ENCODE measurements around the gene STIMATE.

Gene STIMATE

GRCh38 chr3:52791366-52791765 is 106.0 kb downstream of the STIMATE start:
- DNase-seq (ENCODE audit: low spot score): no peak

DNA sequence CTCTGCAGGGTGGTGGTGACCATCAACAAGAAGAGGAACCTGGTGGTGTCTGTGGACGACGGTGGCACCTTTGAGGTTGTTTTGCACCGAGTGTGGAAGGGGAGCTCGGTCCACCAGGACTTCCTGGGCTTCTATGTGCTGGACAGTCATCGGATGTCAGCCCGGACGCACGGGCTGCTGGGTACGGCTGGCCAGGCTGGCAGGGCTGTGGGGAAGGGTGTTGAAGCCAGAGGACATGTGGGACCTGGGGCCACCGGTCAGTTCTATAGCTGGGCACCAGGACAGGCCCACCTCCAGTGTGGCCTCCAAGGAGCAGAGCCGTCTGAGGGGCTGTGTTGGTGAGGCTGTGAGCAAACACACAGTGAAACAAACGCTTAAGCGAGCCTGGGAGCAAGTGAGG is 106.6 kb downstream of the STIMATE start:
- DNase-seq (ENCODE audit: low spot score): no peak

DNA sequence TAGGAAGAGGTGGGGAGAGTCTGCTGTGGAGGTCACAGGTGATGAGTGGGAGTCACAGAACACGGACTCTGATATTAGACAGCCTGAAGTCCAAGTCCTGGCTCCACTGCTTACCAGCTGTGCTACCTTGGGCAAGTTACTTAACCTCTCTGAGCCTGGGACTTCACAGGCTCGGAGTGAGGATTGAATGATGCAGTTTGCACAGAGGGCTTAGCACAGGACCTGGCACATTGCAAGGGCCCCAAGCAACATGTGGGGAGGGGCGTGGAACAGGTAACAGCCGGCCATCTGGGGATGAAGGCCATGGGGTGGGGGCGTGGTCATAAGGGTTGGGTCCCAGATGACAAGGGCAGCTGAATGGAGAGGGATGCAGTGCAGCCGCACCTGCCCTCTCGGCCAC is 107.0 kb downstream of the STIMATE start:
- no peak for DNase-seq (ENCODE audit: low spot score)

DNA sequence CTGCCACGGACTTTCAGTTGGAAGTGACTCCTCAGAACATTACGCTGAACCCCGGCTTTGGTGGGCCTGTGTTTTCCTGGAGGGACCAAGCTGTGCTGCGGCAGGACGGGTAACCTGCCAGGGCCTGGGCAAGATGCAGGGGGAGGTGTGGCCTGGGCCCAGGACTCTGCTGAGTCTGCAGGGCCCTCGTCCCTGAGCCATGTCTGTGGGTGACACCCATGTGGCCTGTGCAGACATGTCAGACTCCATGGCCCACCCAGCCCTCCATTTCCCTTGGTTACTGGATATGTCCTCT is 107.7 kb downstream of the STIMATE start:
- no peak for DNase-seq (ENCODE audit: low spot score)

DNA sequence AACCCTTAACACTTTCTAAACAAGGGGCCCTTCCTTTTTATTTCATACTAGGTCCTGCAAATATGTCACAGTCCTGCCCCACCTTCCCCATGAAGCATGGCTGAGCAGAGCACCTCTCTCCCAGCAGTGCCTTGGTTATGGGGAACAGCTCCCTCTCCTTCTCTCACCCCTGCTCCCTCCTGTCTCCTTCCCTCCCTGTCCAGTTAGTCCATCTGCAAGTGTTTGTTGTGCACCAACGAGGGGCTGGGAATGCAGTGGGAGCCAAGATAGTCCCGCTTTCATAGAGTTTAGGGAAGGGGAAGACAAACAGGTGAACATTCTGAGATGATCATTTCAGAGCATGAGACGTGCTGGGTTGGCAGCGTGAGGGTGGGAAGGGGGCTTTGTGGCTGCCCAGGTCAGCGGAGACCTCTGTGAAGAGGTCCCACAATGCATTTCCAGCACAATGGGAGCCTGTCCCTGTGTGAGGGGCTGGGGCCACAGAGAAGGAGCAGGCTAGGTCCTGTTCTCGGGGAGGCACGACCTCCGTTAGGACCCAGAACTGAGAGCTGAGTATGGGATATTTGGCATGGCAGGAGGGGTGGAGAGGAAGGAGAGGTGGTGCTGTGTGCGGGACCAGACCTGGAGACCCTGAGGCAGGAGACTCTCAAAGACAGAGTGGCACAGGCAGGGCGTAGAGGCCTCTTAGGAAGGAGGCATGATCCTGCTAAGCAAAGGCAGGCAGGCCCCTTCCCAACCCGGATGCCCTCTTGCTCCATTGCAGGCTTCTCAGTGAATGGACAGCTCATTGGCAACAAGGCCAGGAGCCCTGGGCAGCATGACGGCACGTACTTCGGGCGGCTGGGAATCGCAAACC is 108.2 kb downstream of the STIMATE start:
- no peak for DNase-seq (ENCODE audit: low spot score)

- DNase-seq (ENCODE audit: low spot score): no peak
Measured at GRCh38 chr3:52787672-52788625, 109.4 kb downstream of the STIMATE start.

- DNase-seq (ENCODE audit: low spot score): no peak
Measured at GRCh38 chr3:52787246-52787645, 110.1 kb downstream of the STIMATE start.

All from iPS-NIHi11 (cell line).